NCI-H526 treated with DMSO at 0.1 percent for 48 hours (cell line): ENCODE measurements around the gene PRDM16.
"Not testable (repeated sequence)": the region's sequence is repeated elsewhere in the genome, so short reads cannot be mapped to it uniquely, and the experiment has no call there.

ENCODE experiments used
- DNase-seq: peaks from one replicate; lab custom pipeline; 2025; lab: John Stamatoyannopoulos, UW

Gene PRDM16

DNA sequence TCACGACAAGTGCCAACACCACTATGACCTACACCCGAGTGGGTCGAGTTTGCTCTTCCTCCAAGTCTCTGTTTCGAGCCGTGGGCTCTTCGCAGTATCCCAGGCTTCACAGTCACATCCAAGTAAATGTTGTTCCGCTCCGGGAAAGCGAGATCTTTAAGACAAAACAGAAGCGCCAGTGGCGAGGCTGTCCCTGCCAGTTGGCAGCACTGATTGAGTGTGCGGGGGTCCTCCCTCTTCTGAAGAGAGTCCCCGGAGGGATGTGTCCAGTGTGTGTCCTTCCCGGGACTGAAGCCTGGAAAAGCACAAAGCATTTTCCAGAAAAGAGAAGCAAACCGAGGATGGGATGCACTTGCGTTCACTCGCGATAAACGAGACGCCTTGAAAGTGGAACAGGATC lies 158.9 kb downstream of the PRDM16 start:
- no peak for DNase-seq

GRCh38 chr1:3229081-3229725 lies 160.2 kb downstream of the PRDM16 start:
- DNase-seq: no peak

DNA sequence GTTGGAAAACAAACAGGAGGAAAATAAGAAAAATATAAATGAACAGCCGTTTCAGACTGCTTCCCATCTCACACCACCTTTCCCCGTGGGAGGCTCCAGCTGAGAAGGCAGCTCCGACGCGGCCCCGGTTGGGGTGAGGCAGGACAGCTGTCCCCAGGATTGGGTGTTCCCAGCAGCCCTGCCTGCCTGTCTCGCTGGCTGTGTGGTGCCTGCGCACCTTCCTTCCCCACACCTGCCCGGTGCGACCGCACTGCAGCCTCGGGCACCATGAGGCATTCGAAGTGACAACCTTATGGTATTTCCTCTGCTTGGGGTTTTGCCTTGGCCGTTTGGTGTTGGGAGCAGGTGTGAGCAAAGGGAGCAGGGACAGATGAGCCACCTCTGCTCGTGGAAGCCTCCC lies 161.6 kb downstream of the PRDM16 start:
- no peak for DNase-seq

- no peak for DNase-seq
Observed at GRCh38 chr1:3231245-3231644, 162.2 kb downstream of the PRDM16 start.

GRCh38 chr1:3231826-3232225 lies 162.8 kb downstream of the PRDM16 start:
- DNase-seq: no peak

- DNase-seq: no peak
Observed at GRCh38 chr1:3233031-3233430, 164.0 kb downstream of the PRDM16 start.

GRCh38 chr1:3233551-3233950 lies 164.5 kb downstream of the PRDM16 start:
- no peak for DNase-seq

GRCh38 chr1:3234281-3234680 lies 165.3 kb downstream of the PRDM16 start:
- DNase-seq: no peak

DNA sequence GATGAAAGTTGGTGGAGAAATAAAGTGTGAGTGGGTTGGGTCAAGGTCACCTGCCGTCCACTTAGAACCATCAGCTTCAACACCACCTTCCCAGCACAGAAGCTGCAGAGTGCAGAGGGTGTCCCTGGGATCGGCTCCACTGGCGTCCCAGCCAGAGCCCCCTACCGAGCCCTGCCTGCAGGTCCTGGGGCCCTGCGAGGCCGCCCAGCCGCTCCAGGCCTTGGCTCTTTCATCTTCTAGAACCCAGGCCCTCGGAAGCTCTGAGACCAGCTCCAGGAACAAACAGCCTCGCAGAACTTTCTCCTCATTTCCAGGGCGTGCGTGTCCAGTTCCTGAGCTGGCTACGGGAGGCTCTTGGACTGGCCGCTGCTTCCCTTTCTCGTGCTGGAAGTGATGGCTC lies 166.0 kb downstream of the PRDM16 start:
- DNase-seq: no peak

- no peak for DNase-seq
Observed at GRCh38 chr1:3235496-3235895, 166.5 kb downstream of the PRDM16 start.

DNA sequence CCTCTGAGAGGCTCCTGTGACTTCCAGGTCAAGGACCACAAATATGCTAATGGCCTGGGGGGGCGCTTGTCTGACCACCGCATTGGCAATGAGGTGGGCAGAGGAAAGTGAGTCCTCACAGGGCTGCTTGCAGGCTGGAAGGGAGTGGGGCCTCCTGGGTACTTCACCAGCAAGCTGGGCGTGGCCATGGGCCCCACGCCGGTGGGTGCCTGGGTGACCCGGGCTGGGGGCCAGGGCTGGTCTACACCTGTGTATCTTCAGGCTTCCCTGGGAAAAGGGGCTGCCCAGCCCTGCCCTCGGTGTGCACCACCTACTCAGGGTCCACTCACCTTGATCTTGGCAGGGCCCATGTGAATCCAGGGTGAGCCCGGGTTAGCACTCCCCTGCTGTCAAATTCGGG lies 167.4 kb downstream of the PRDM16 start:
- DNase-seq: no peak

DNA sequence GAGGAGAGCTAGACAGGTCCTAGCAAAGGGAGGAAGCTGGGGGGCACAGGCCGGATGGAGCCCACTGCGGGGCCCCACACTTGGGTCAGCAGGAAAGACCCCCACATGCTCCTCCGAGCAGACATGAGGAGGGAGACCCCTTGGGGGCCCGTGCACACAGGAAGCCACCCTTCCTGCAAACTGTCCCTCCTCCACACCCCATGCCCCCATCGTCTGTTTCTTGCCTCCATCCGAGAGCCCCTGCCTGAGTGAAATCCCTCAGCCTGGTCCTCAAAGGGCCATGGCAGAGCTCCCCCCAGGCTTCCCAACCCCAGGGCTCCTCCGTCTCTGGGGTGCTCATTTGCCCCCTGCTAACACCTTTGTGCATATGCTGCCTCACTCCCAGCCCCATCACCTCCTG lies 168.0 kb downstream of the PRDM16 start:
- no peak for DNase-seq

DNA sequence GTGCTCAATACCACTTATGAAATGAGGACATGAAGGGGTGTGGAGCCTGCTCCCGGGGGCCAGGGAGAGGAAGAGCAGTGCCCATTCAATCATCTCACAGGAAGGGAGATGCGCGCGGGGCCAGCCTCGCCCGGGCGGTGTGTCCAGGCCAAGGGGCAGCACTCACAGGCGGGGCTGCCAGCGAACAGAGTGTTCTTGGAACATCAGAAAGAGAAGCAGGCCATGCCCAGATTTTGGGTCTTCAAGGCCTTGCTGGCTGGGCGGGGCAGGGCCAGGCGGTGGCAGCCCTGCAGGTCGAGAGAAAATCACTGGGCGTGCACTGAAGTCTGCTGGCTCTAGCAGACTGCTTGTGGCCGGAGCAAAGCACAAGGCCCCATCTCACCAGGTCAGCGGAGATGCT lies 168.6 kb downstream of the PRDM16 start:
- DNase-seq: no peak

GRCh38 chr1:3237994-3238702 lies 169.1 kb downstream of the PRDM16 start:
- DNase-seq: no peak

DNA sequence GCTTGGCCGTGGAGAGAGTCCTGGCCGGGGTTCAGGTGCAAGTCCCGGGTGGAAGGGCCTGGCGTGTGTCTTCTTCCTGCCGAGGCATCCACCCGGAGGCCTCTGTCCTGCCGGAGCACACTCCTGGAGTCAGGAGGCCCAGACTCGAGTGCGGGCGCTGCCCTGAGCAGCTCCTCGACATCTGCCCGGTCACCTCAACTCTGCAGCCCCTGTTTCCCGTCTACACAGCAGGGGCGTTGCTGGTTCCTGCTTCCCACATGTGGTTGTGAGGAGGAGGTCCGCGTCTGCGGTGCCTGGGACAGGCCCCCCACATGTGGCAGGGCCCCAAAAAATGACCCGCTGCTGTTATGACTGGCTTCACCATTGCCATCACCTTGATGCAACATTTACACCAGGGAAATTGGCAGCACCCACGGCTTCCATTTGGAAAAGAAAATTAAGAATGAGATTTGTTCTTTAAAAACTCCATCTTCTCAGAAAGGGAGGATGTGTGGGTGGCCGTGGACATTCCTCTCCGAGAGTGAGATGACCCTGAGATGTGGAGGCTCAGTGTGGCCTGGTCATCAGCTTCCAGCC lies 169.8 kb downstream of the PRDM16 start:
- DNase-seq: no peak

- DNase-seq: not testable (repeated sequence)
Observed at GRCh38 chr1:3239991-3240390, 171.0 kb downstream of the PRDM16 start.

DNA sequence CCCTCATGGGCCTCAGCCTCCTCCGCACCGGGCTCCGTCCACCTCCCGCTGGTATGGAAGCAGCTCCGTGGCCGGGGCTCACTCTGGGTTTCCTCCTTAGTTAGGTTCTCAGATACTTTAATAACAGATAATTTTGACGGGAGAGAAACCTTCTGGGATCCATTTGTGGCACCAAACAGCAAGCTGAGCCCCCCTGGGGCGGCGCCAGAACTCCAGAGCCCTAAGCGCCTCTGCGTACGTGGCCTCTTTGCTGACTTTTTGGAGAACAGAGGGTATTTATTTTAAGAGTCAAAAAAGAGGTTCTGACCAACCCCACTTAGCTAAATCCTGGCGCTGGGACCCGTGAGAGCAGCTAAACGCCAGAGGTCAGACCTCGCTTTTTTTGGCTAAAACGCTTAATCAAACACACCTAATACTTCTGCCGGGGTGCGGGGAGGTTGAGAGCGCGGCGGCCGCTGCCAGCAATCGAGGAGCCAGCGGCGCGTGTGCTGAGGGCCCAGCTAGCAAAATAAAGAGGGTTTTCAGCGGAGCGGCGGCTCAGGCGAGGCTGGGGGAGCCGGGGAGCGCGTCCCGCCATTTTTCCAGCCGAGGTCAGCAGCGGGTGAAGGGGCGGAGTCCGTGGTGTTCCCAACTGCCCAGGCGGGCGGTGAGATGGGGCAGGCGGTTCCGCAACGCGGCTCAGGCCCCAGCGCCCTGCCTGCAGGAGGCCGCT lies 171.7 kb downstream of the PRDM16 start:
- no peak for DNase-seq

- no peak for DNase-seq
Observed at GRCh38 chr1:3241236-3241550, 172.2 kb downstream of the PRDM16 start.

GRCh38 chr1:3241673-3242407 lies 172.8 kb downstream of the PRDM16 start:
- DNase-seq: no peak

GRCh38 chr1:3242408-3243260 lies 173.6 kb downstream of the PRDM16 start:
- DNase-seq: no peak

DNA sequence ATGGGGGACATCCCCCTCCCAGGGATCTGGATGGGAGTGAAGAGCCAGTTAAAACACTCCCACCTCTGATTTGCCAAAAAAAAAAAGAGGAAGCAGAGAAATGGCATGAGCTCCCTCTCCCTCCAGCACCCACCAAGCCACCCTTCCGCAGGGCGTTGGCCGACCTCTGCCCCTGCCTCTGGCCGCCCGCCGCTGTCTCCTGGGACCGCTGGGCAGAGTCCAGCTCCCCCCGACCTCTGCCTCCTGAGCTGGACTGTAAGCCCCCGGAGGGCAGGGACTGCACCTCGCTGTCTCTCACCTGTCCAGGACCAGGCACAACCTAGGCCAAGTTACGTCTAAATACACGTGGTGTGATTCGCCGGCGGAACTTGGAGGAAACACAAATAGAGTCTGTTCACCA lies 174.3 kb downstream of the PRDM16 start:
- no peak for DNase-seq
